HAP-1 (cell line): ENCODE data around the gene ALDH1B1.

Experiments used
- DNase-seq, 2 experiments: peaks; one replicate each; pipeline ENCODE4 v3.0.0-alpha.2; 2016 to 2020; ENCODE audit warnings: low spot score in 2 of 2
- H3K27me3 ChIP-seq: fragments of 250-450 bp; sonication (Bioruptor Pico); 2 replicates; pipeline ENCODE4 v1.5.1; 2020; ENCODE audit warnings: low read depth, mild to moderate bottlenecking, moderate library complexity
- H3K36me3 ChIP-seq: fragments of 250-450 bp; sonication (Bioruptor Pico); replicated peaks from 2 replicates; pipeline ENCODE4 v1.5.1; 2020; ENCODE audit warnings: mild to moderate bottlenecking
- H3K4me1 ChIP-seq: fragments of 250-450 bp; sonication (Bioruptor Pico); 2 replicates; pipeline ENCODE4 v1.5.1; 2020; ENCODE audit warnings: mild to moderate bottlenecking
- H3K4me3 ChIP-seq: fragments of 250-450 bp; sonication (Bioruptor Pico); 2 replicates; pipeline ENCODE4 v1.5.1; 2020; ENCODE audit warnings: mild to moderate bottlenecking, moderate library complexity
- H3K9me3 ChIP-seq: fragments of 250-450 bp; sonication (Bioruptor Pico); 2 replicates; pipeline ENCODE4 v1.5.1; 2020; ENCODE audit warnings: mild to moderate bottlenecking, moderate library complexity
- in situ Hi-C: fragments of 300-500 bp; cut with MboI; formaldehyde crosslinking; loops from 3 replicates; pipeline ENCODE4 v1.14.3; 2020; ENCODE audit warnings: low sequenced_read_pairs, inconsistent platforms, mixed read lengths

The ALDH1B1 gene

GRCh38 chr9:38436708-38437107 lies 44.2 kb downstream of the ALDH1B1 start:
- Histone ChIP-seq H3K4me3 (no peak overlapping the region), H3K4me1 (peaks cover 12% of the 10 kb centered on the region), H3K36me3 (no peaks in the 10 kb centered on the region), H3K9me3 (no peaks in the 10 kb centered on the region), H3K27me3 (peaks cover 20% of the 10 kb centered on the region)
- in situ Hi-C loops, result no loop called here
- no peak for DNase-seq

- Histone ChIP-seq H3K4me3 (no peak overlapping the region), H3K36me3 (no peaks in the 10 kb centered on the region), H3K9me3 (no peaks in the 10 kb centered on the region), H3K4me1 (peaks cover 12% of the 10 kb centered on the region), H3K27me3 (peaks cover 20% of the 10 kb centered on the region)
- DNase-seq, result no peak
- in situ Hi-C loops, result no loop called here
Observed at GRCh38 chr9:38437193-38437823, 44.8 kb downstream of the ALDH1B1 start.

- in situ Hi-C loops, result no loop called here
- Histone ChIP-seq H3K4me3 (no peak overlapping the region), H3K27me3 (peaks cover 13% of the 10 kb centered on the region), H3K36me3 (no peaks in the 10 kb centered on the region), H3K4me1 (peaks cover 6% of the 10 kb centered on the region), H3K9me3 (no peaks in the 10 kb centered on the region)
- DNase-seq, result no peak
Observed at GRCh38 chr9:38439291-38439915, 46.9 kb downstream of the ALDH1B1 start.

GRCh38 chr9:38439916-38440301 lies 47.4 kb downstream of the ALDH1B1 start:
- in situ Hi-C loops, result no loop called here
- Histone ChIP-seq H3K9me3 (no peaks in the 10 kb centered on the region), H3K4me1 (peaks cover under 1% of the 10 kb centered on the region), H3K36me3 (no peaks in the 10 kb centered on the region), H3K4me3 (no peak overlapping the region), H3K27me3 (peaks cover 9% of the 10 kb centered on the region)
- DNase-seq, result no peak

GRCh38 chr9:38440516-38440915 lies 48.0 kb downstream of the ALDH1B1 start:
- DNase-seq, result no peak
- H3K9me3 ChIP-seq, result no peaks in the 10 kb centered on the region

GRCh38 chr9:38441347-38442085 lies 49.0 kb downstream of the ALDH1B1 start:
- no peak for DNase-seq
- Histone ChIP-seq H3K4me3 (no peak overlapping the region), H3K27me3 (peaks cover 2% of the 10 kb centered on the region; the same call in 1 of the 2 replicates), H3K9me3 (no peaks in the 10 kb centered on the region), H3K4me1 (peaks cover 3% of the 10 kb centered on the region), H3K36me3 (no peaks in the 10 kb centered on the region)
- in situ Hi-C loops, result no loop called here

More at GRCh38 chr9:38440516-38440915, 48.0 kb downstream of the ALDH1B1 start:
- Histone ChIP-seq H3K4me1 (no peaks in the 10 kb centered on the region; the same call in 1 of the 2 replicates), H3K27me3 (peaks cover 5% of the 10 kb centered on the region), H3K4me3 (no peak overlapping the region), H3K36me3 (no peaks in the 10 kb centered on the region)
- in situ Hi-C loops, result no loop called here

GRCh38 chr9:38442473-38443096 lies 50.1 kb downstream of the ALDH1B1 start:
- H3K9me3 ChIP-seq, result no peaks in the 10 kb centered on the region
- in situ Hi-C loops, result no loop called here
- 0 out of 2 replicates have a peak, but pooled peaks cover 2% of the 10 kb centered on the region for H3K27me3 ChIP-seq
- H3K36me3 ChIP-seq, result no peaks in the 10 kb centered on the region
- H3K4me1 ChIP-seq, result peaks cover 9% of the 10 kb centered on the region
- no peak overlapping the region for H3K4me3 ChIP-seq
- DNase-seq, result no peak

- Histone ChIP-seq H3K36me3 (no peaks in the 10 kb centered on the region), H3K4me3 (no peak overlapping the region), H3K9me3 (no peaks in the 10 kb centered on the region), H3K27me3 (0 out of 2 replicates have a peak, but pooled peaks cover 2% of the 10 kb centered on the region), H3K4me1 (peaks cover 9% of the 10 kb centered on the region)
- DNase-seq, result no peak
- in situ Hi-C loops, result no loop called here
Observed at GRCh38 chr9:38443181-38443580, 50.7 kb downstream of the ALDH1B1 start.

GRCh38 chr9:38443597-38443996 lies 51.1 kb downstream of the ALDH1B1 start:
- H3K36me3 ChIP-seq, result no peaks in the 10 kb centered on the region
- in situ Hi-C loops, result no loop called here
- no peak overlapping the region for H3K4me3 ChIP-seq
- H3K9me3 ChIP-seq, result no peaks in the 10 kb centered on the region
- H3K4me1 ChIP-seq, result peaks cover 9% of the 10 kb centered on the region
- H3K27me3 ChIP-seq, result 0 out of 2 replicates have a peak, but pooled peaks cover 2% of the 10 kb centered on the region
- no peak for DNase-seq

GRCh38 chr9:38445154-38446043 lies 52.9 kb downstream of the ALDH1B1 start:
- Histone ChIP-seq H3K4me1 (peaks cover 9% of the 10 kb centered on the region), H3K4me3 (no peak overlapping the region), H3K9me3 (no peaks in the 10 kb centered on the region), H3K27me3 (no peaks in the 10 kb centered on the region), H3K36me3 (no peaks in the 10 kb centered on the region)
- DNase-seq, result no peak
- in situ Hi-C loops, result no loop called here

GRCh38 chr9:38447703-38448102 lies 55.2 kb downstream of the ALDH1B1 start:
- H3K9me3 ChIP-seq, result no peaks in the 10 kb centered on the region; the same call in 1 of the 2 replicates
- no peaks in the 10 kb centered on the region for H3K36me3 ChIP-seq
- H3K4me3 ChIP-seq, result no peak overlapping the region
- H3K27me3 ChIP-seq, result no peaks in the 10 kb centered on the region
- DNase-seq, result no peak
- in situ Hi-C loops, result no loop called here
- peaks cover 9% of the 10 kb centered on the region for H3K4me1 ChIP-seq
